ENCODE data around the gene CHD6. TPM values are rescaled to one million over a fixed set of nuclear protein-coding genes. Genes with fewer than 3 reads are reported as not detected.

The CHD6 gene
- total and polyA plus RNA-seq, 12 donors: 9.2 to 56.8 (median 41.7) TPM

DNA sequence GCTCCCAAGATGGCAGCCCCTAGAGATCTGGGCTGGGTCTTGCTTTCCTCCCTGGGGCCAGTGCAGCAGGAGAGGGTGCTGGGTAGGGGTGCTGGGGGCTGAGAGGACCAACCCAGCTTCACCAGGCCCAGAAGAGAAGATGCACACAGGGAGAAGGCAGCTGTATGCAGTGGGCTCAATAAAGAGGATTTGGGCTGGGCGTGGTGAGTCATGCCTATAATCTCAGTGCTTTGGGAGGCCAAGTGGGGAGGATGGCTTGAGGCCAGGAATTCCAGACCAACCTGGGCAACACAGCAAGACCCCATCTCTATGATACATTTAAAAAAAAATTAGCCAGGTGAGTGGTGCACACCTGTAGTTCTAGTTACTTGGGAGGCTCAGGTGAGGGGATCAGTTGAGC lies 225.9 kb downstream of the CHD6 start:
- intact Hi-C loops (cut with DNase I): no loop called here
- no peaks in the 10 kb centered on the region for H3K4me1 ChIP-seq (replicated peaks in 1 of 2)
- TF ChIP-seq POLR2A (IDR thresholded peaks at IDR 0.05): no peak
- TF ChIP-seq, protein P1, sequence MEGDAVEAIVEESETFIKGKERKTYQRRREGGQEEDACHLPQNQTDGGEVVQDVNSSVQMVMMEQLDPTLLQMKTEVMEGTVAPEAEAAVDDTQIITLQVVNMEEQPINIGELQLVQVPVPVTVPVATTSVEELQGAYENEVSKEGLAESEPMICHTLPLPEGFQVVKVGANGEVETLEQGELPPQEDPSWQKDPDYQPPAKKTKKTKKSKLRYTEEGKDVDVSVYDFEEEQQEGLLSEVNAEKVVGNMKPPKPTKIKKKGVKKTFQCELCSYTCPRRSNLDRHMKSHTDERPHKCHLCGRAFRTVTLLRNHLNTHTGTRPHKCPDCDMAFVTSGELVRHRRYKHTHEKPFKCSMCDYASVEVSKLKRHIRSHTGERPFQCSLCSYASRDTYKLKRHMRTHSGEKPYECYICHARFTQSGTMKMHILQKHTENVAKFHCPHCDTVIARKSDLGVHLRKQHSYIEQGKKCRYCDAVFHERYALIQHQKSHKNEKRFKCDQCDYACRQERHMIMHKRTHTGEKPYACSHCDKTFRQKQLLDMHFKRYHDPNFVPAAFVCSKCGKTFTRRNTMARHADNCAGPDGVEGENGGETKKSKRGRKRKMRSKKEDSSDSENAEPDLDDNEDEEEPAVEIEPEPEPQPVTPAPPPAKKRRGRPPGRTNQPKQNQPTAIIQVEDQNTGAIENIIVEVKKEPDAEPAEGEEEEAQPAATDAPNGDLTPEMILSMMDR (IDR thresholded peaks at IDR 0.05): no peak
- DNase-seq: no peak
- 88 to 100% (median 95%) methylated on average over 1 of the region's 1 CpG for WGBS, 4 donors
- H3K4me3 ChIP-seq: no peak overlapping the region
- no peaks in the 10 kb centered on the region for H3K9me3 ChIP-seq (replicated peaks in 1 of 3)
- no peaks in the 10 kb centered on the region for H3K36me3 ChIP-seq (replicated peaks in 1 of 2)
- no peaks in the 10 kb centered on the region for H3K27me3 ChIP-seq
- peak overlapping the region in 2 of 5 donors; percentile 10 to 72 for H3K27ac ChIP-seq

DNA sequence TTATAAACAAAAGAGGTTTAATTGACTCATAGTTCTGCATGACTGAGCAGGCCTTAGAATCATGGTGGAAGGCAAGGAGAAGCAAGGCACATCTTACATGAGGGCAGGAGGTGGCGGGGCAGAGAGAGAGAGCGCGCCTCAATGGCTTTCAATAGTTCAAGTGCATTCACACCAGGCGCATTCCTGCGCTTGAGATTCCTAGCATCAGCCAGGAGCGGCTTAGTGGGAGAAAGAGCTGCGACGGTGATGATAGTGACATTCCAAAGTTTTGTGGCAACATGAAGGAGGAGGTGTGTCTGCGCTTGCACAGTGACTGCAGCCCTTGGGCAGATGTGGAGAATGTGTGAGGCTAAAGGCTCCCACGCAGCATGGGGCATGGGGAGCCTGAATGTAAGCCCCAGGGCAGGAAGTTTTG lies 226.6 kb downstream of the CHD6 start:
- WGBS, 4 donors: 95 to 97% (median 96%) methylated on average over 10 of the region's 10 CpGs
- TF ChIP-seq POLR2A (IDR thresholded peaks at IDR 0.05): no peak
- TF ChIP-seq, protein P1 (IDR thresholded peaks at IDR 0.05): no peak
- Histone ChIP-seq H3K27ac (peak overlapping the region in 2 of 5 donors; percentile 10 to 72), H3K27me3 (no peaks in the 10 kb centered on the region), H3K9me3 (replicated peaks in 1 of 3) (no peaks in the 10 kb centered on the region), H3K4me1 (replicated peaks in 1 of 2) (no peaks in the 10 kb centered on the region), H3K36me3 (replicated peaks in 1 of 2) (no peaks in the 10 kb centered on the region), H3K4me3 (no peak overlapping the region)
- no peak for DNase-seq
- intact Hi-C loops (cut with DNase I): no loop called here

DNA sequence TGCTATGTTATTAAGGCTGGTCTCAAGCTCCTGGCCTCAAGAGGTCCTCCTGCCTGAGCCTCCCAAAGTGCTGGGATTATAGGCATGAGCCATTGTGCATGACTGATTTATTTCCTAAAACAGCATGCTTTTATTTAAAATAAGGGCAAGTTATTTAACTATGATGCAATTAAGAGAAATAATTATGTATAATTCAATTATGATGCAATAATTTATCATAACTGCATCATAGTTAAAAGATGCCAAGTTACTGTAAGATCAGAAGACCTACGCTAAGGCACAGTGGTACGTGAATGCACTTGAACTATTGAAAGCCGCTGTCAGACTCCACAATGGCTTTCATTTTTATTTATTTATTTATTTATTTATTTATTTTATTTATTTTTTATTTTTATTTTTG lies 227.3 kb downstream of the CHD6 start:
- no peaks in the 10 kb centered on the region for H3K9me3 ChIP-seq (replicated peaks in 1 of 3)
- H3K4me3 ChIP-seq: no peak overlapping the region
- H3K4me1 ChIP-seq (replicated peaks in 1 of 2): no peaks in the 10 kb centered on the region
- no peaks in the 10 kb centered on the region for H3K27me3 ChIP-seq
- DNase-seq: no peak
- TF ChIP-seq POLR2A (IDR thresholded peaks at IDR 0.05): no peak
- TF ChIP-seq, protein P1 (IDR thresholded peaks at IDR 0.05): no peak
- intact Hi-C loops (cut with DNase I): no loop called here
- H3K27ac ChIP-seq: no peak overlapping the region
- WGBS, 4 donors: 93 to 99% (median 96%) methylated on average over 3 of the region's 3 CpGs
- H3K36me3 ChIP-seq (replicated peaks in 1 of 2): no peaks in the 10 kb centered on the region

DNA sequence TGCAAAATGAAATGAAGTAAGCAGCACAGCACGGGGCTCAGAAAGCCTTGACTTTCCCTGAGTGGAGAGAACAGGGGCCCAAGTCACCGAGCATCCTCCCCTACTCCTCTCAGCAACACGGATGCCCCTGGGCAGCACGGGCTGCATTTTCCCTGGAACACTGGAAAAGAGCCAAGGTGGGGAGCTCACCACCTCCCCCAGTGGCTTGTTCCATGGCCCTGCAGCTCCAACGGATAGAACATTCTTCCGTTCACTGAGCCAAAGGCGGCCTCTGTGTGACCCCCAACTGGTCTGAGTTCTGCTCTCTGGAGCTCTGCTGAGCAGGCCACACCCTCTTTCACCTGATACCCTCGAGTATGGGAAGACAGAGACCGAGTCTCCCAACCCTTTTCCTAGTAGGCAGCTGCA lies 230.7 kb downstream of the CHD6 start:
- intact Hi-C loops (cut with DNase I): no loop called here
- Histone ChIP-seq H3K4me1 (replicated peaks in 1 of 2) (peaks cover 0 to 5% of the 10 kb centered on the region in 2 donors), H3K36me3 (replicated peaks in 1 of 2) (no peaks in the 10 kb centered on the region), H3K4me3 (no peak overlapping the region), H3K27ac (no peak overlapping the region), H3K27me3 (no peaks in the 10 kb centered on the region), H3K9me3 (replicated peaks in 1 of 3) (no peaks in the 10 kb centered on the region)
- no peak for TF ChIP-seq POLR2A (IDR thresholded peaks at IDR 0.05)
- TF ChIP-seq, protein P1 (IDR thresholded peaks at IDR 0.05): no peak
- DNase-seq: no peak
- WGBS, 4 donors: 57 to 75% (median 61%) methylated on average over 9 of the region's 9 CpGs

Measured in adrenal gland (tissue), 12 donors.